Type B pancreatic cell (in vitro differentiated cells): Measurements from ENCODE around the gene DHRS9. TPM values are rescaled to one million over a fixed set of nuclear protein-coding genes. Genes with fewer than 3 reads are reported as not detected.

Source experiments
- DNase-seq: peaks from one replicate; pipeline ENCODE4 v3.0.0; 2021; ENCODE audit warnings: mixed read lengths; ENCODE audit not compliant: unreplicated experiment; ENCODE audit errors: extremely low spot score
- H3K27ac Mint-ChIP-seq: 2 replicates; pipeline ENCODE4 v1.8.0; 2021; ENCODE audit warnings: mild to moderate bottlenecking, mixed read lengths
- H3K27me3 Mint-ChIP-seq: 2 replicates; pipeline ENCODE4 v1.8.0; 2021; ENCODE audit warnings: mixed read lengths
- H3K36me3 Mint-ChIP-seq: 2 replicates; pipeline ENCODE4 v1.8.0; 2021; ENCODE audit warnings: mixed read lengths
- H3K4me1 Mint-ChIP-seq: one replicate; pipeline ENCODE4 v1.8.0; 2021; ENCODE audit warnings: mixed read lengths; ENCODE audit not compliant: unreplicated experiment
- H3K4me3 Mint-ChIP-seq: 2 replicates; pipeline ENCODE4 v1.8.0; 2021; ENCODE audit warnings: mild to moderate bottlenecking, mixed read lengths
- H3K9me3 Mint-ChIP-seq: 2 replicates; pipeline ENCODE4 v1.8.0; 2021; ENCODE audit warnings: mixed read lengths
- total RNA-seq: library from RNA; stranded (reverse); gene quantifications from 2 replicates; pipeline ENCODE4 v1.2.1, GENCODE V29; 2021; ENCODE audit warnings: low replicate concordance
- TF ChIP-seq, protein P1 (sequence below): fragments of 200-600 bp; sonication (generic); conservative IDR thresholded peaks from 2 replicates; pipeline ENCODE4 v1.5.0; 2021; ENCODE audit warnings: antibody characterized with exemption, mild to moderate bottlenecking

Gene DHRS9
- total RNA-seq, 1 donor from 2014 or later, result 0.75 TPM

DNA sequence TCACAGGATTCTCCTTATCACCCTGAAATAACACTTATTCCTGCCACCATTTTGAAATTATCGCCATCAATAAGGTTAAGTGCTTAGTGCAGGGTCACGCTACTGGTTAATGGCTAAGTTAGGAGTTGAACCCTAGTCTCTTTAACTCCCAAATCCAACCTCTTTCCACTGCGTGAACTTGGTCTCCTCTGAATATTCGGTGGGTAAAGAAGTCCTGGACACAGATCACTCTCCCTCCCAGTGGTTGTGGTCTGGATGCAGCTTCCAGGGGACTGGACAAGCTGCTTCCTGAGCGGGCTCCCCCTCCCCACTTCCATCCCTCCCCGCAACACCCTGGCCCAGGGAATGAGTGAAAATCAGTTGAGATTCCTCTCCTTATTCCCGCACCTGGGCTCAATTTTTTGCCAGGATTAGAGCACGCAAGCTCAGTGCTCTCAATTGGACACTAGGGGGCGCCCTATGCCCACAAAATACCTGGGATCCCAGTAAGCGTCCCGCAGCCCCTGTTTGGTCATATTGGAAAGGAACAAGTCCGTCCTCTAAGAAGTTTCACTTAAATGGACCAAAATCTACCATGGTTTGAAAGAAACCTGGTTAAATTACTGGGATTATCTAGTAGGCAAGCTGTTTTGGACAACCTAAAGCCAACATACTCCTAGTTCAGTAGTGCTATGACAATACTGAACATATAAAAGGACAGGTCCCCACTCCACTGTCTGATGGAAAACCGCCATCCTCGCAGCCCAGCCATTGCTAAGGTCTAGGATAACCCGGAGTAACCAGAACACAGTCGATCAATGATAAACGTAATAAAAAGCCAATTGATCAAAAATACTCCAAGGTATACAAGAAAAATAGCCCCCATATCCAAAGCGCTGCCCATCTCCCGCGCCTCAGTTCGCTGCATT is 40.4 kb downstream of the DHRS9 start:
- TF ChIP-seq, protein P1, sequence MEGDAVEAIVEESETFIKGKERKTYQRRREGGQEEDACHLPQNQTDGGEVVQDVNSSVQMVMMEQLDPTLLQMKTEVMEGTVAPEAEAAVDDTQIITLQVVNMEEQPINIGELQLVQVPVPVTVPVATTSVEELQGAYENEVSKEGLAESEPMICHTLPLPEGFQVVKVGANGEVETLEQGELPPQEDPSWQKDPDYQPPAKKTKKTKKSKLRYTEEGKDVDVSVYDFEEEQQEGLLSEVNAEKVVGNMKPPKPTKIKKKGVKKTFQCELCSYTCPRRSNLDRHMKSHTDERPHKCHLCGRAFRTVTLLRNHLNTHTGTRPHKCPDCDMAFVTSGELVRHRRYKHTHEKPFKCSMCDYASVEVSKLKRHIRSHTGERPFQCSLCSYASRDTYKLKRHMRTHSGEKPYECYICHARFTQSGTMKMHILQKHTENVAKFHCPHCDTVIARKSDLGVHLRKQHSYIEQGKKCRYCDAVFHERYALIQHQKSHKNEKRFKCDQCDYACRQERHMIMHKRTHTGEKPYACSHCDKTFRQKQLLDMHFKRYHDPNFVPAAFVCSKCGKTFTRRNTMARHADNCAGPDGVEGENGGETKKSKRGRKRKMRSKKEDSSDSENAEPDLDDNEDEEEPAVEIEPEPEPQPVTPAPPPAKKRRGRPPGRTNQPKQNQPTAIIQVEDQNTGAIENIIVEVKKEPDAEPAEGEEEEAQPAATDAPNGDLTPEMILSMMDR, result peak; percentile 96

DNA sequence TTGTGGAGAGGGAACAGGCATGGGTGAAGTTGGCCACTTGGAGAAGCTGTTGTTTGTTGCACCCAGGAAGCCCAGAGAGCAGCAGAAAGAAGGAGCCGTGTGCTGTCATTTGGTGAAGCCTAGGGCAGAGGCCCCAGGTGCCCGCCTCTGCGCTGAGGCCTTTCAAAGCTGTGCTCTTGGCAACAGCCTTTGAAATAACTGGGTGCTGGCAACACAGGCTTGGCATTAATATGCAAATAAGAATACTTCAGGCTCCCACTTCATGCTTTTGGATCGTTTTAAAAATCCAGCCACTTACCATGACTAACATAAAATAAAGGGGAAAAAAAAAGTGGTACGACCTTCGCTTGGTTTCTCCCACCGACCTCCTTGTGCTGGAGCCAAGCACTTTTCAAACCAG is 41.1 kb downstream of the DHRS9 start:
- Mint-ChIP-seq H3K27me3 (peaks cover 33% of the 10 kb centered on the region), H3K4me3 (no peak overlapping the region), H3K4me1 (peaks cover 5% of the 10 kb centered on the region), H3K27ac (no peak overlapping the region), H3K9me3 (no peaks in the 10 kb centered on the region), H3K36me3 (no peaks in the 10 kb centered on the region)
- no peak for DNase-seq
- TF ChIP-seq, protein P1, result no peak

More for the DNA sequence above, 40.4 kb downstream of the DHRS9 start:
- peak; percentile 83 for DNase-seq
- peaks cover 33% of the 10 kb centered on the region for H3K27me3 Mint-ChIP-seq
- H3K9me3 Mint-ChIP-seq, result no peaks in the 10 kb centered on the region
- H3K4me3 Mint-ChIP-seq, result no peak overlapping the region
- no peak overlapping the region for H3K27ac Mint-ChIP-seq
- no peaks in the 10 kb centered on the region for H3K36me3 Mint-ChIP-seq
- H3K4me1 Mint-ChIP-seq, result peaks cover 5% of the 10 kb centered on the region

DNA sequence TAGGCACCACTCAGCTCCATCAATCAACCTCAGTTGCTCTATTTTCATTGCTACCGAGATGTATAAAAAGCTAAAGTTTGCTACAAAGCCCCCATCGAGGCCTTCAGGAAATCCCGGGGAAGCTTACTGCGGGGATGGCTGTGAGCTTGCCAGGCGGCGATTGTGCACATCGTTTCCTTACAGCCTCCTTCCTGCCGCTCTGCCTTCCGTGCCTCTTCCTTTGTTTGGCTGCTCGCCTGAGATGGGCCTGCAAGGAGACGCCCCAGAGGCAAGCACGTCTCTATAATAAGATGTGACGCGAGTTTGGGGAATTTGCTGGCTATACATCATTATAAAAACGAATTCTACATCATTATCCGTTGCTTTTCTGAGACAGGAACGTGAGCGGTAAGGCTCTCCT is 41.6 kb downstream of the DHRS9 start:
- DNase-seq, result no peak
- Mint-ChIP-seq H3K9me3 (no peaks in the 10 kb centered on the region), H3K27ac (no peak overlapping the region)

DNA sequence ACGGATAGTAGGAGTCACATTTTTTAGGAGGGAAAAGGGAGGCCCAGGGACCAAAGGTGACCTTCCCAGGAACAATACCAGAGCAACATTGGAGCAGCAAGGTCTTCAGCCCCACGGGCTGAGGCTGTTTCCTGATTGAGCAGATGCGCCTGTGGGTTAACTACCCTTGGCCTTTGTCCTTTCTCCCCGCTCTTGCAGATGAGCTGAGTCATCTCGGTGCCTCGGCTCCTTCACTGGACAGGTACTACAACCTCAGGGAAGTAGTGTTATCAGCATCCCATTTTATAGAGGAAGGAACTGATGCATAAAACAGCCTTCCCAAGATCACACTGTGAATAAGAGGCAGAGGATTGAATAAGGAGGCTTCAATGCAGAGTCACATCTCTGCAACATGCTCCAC is 43.5 kb downstream of the DHRS9 start:
- Mint-ChIP-seq H3K27ac (no peak overlapping the region), H3K36me3 (no peaks in the 10 kb centered on the region), H3K27me3 (peaks cover 31% of the 10 kb centered on the region), H3K4me1 (peaks cover 5% of the 10 kb centered on the region), H3K9me3 (no peaks in the 10 kb centered on the region), H3K4me3 (no peak overlapping the region)
- TF ChIP-seq, protein P1, result no peak
- DNase-seq, result no peak

More for the DNA sequence above, 41.6 kb downstream of the DHRS9 start:
- TF ChIP-seq, protein P1, result no peak
- Mint-ChIP-seq H3K36me3 (no peaks in the 10 kb centered on the region), H3K4me3 (no peak overlapping the region), H3K27me3 (peaks cover 31% of the 10 kb centered on the region), H3K4me1 (peaks cover 5% of the 10 kb centered on the region)

DNA sequence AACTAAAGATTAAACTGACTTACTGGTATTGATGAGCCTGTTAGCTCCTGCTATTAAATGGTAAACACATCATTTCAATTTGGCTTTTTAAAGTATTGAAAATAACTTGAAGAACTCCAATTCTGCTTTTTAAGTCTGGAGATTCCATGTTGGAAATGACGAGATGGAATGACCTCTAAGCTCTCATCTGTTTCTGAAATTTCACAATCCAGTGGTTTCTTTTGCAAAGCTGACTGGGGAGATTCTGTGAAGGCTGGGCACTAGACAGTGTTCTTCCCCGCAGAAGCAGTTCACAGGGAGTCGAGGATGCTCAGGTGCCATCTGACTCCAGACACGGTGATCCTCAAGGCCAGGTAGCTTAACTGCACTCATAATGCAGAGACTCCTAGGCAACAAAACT is 44.7 kb downstream of the DHRS9 start:
- H3K36me3 Mint-ChIP-seq, result no peaks in the 10 kb centered on the region

More for the DNA sequence above, 44.7 kb downstream of the DHRS9 start:
- no peak overlapping the region for H3K4me3 Mint-ChIP-seq
- H3K27me3 Mint-ChIP-seq, result peaks cover 20% of the 10 kb centered on the region
- no peak for DNase-seq
- peaks cover 5% of the 10 kb centered on the region for H3K4me1 Mint-ChIP-seq
- TF ChIP-seq, protein P1, result no peak
- no peak overlapping the region for H3K27ac Mint-ChIP-seq
- no peaks in the 10 kb centered on the region for H3K9me3 Mint-ChIP-seq
